Measurements from ENCODE around the gene GAPDH. TPM values are rescaled to one million over a fixed set of nuclear protein-coding genes. Genes with fewer than 3 reads are reported as not detected.

The GAPDH gene
- total and polyA plus RNA-seq, 2 donors (not counting 1 experiment from before 2014, with no cell fraction given), result 499 to 951 TPM

GRCh38 chr12:6526766-6527525 lies 7.4 kb upstream of the GAPDH start:
- H3K27me3 ChIP-seq (replicated peaks in 1 of 4; ENCODE audit: control extremely low read depth in 1 of 4, control insufficient read depth in 3 of 4, insufficient read depth in 4 of 4, low read length in 3 of 4), result no peaks in the 10 kb centered on the region
- intact Hi-C loops (cut with micrococcal nuclease), result no loop called here
- Mint-ChIP-seq H3K27me3 (no peaks in the 10 kb centered on the region), H3K4me3 (no peak overlapping the region), H3K4me1 (peaks cover 2% of the 10 kb centered on the region), H3K27ac (no peak overlapping the region), H3K9me3 (ENCODE audit: insufficient read depth) (no peaks in the 10 kb centered on the region)
- H3K36me3 ChIP-seq (replicated peaks in 1 of 2; ENCODE audit: control extremely low read depth in 1 of 2, control insufficient read depth in 1 of 2, extremely low read depth in 1 of 2, insufficient read depth in 2 of 2, low read length in 1 of 2), result peaks cover 6 to 89% of the 10 kb centered on the region in 2 experiments
- DNase-seq, result no peak
- H4K20me1 ChIP-seq (ENCODE audit: control insufficient read depth, insufficient read depth, low read length, poor library complexity, severe bottlenecking), result no peaks in the 10 kb centered on the region
- TF ChIP-seq, protein P1, sequence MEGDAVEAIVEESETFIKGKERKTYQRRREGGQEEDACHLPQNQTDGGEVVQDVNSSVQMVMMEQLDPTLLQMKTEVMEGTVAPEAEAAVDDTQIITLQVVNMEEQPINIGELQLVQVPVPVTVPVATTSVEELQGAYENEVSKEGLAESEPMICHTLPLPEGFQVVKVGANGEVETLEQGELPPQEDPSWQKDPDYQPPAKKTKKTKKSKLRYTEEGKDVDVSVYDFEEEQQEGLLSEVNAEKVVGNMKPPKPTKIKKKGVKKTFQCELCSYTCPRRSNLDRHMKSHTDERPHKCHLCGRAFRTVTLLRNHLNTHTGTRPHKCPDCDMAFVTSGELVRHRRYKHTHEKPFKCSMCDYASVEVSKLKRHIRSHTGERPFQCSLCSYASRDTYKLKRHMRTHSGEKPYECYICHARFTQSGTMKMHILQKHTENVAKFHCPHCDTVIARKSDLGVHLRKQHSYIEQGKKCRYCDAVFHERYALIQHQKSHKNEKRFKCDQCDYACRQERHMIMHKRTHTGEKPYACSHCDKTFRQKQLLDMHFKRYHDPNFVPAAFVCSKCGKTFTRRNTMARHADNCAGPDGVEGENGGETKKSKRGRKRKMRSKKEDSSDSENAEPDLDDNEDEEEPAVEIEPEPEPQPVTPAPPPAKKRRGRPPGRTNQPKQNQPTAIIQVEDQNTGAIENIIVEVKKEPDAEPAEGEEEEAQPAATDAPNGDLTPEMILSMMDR (IDR thresholded peaks at IDR 0.05), result no peak
- no peak for TF ChIP-seq EZH2 (IDR thresholded peaks at IDR 0.05; ENCODE audit: borderline replicate concordance, insufficient read depth, low read depth, low read length, poor library complexity, severe bottlenecking)
- POLR2A ChIA-PET, result no interaction called here
- no peak for ATAC-seq (ENCODE audit: low read depth)
- WGBS (ENCODE audit: insufficient coverage), result 99% methylated on average over 18 of the region's 19 CpGs
- no peak overlapping the region for H3K4me2 ChIP-seq (replicated peaks; ENCODE audit: low read depth, low read length, poor library complexity, severe bottlenecking)
- CTCF ChIA-PET, result no interaction called here
- H3K27ac ChIP-seq (ENCODE audit: low read length in 2 of 2), result no peak overlapping the region
- no peaks in the 10 kb centered on the region for H3K9me3 ChIP-seq (ENCODE audit: control extremely low read depth in 1 of 3, control insufficient read depth in 2 of 3, insufficient read depth in 1 of 3, low read length in 2 of 3)
- no peaks in the 10 kb centered on the region for H3K79me2 ChIP-seq (ENCODE audit: control insufficient read depth, insufficient read depth, low read length)
- H3K4me1 ChIP-seq (ENCODE audit: control insufficient read depth in 2 of 2, insufficient read depth in 2 of 2, low read length in 2 of 2), result peaks cover 0 to under 1% of the 10 kb centered on the region in 2 donors
- no peak overlapping the region for H3K4me3 ChIP-seq (ENCODE audit: control extremely low read depth in 1 of 5, extremely low read depth in 1 of 5, insufficient read depth in 1 of 5, low read depth in 2 of 5, low read length in 4 of 5)
- H3K9ac ChIP-seq (ENCODE audit: low read length), result no peak overlapping the region
- no peak overlapping the region for H2AFZ ChIP-seq (ENCODE audit: insufficient read depth, low read depth, low read length, poor library complexity, severe bottlenecking)

DNA sequence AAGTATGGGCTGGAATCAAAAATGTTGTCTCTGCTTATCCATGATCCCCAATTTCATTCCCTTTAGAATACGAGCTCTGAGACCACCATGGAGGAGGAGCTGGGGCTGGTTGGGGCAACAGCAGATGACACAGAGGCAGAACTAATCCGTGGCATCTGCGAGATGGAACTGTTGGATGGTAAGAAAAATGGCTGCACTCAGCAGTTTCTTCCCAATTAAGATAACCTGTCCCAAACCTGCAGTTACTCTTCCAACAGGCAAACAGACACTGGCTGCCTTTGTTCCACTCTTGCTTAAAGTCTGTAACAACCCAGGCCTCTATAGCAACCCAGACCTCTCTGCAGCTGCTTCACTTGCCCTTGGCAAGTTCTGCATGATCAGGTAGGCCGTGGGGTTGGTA lies 6.6 kb upstream of the GAPDH start:
- no peaks in the 10 kb centered on the region for H3K9me3 ChIP-seq (ENCODE audit: control extremely low read depth in 1 of 3, control insufficient read depth in 2 of 3, insufficient read depth in 1 of 3, low read length in 2 of 3)
- intact Hi-C loops (cut with micrococcal nuclease), result no loop called here
- Mint-ChIP-seq H3K27ac (no peak overlapping the region), H3K4me3 (no peak overlapping the region), H3K4me1 (peaks cover 10% of the 10 kb centered on the region), H3K27me3 (no peaks in the 10 kb centered on the region), H3K9me3 (ENCODE audit: insufficient read depth) (no peaks in the 10 kb centered on the region)
- H3K79me2 ChIP-seq (ENCODE audit: control insufficient read depth, insufficient read depth, low read length), result no peaks in the 10 kb centered on the region
- peaks cover 6 to 8% of the 10 kb centered on the region in 2 donors for H3K4me1 ChIP-seq (ENCODE audit: control insufficient read depth in 2 of 2, insufficient read depth in 2 of 2, low read length in 2 of 2)
- ChIA-PET POLR2A (no interaction called here), CTCF (no interaction called here)
- H3K27ac ChIP-seq (ENCODE audit: low read length in 2 of 2), result no peak overlapping the region
- no peak overlapping the region for H3K9ac ChIP-seq (ENCODE audit: low read length)
- H4K20me1 ChIP-seq (ENCODE audit: control insufficient read depth, insufficient read depth, low read length, poor library complexity, severe bottlenecking), result no peaks in the 10 kb centered on the region
- H2AFZ ChIP-seq (ENCODE audit: insufficient read depth, low read depth, low read length, poor library complexity, severe bottlenecking), result no peak overlapping the region
- WGBS (ENCODE audit: insufficient coverage), result 93% methylated on average over 3 of the region's 4 CpGs
- ATAC-seq (ENCODE audit: low read depth) (no peak), DNase-seq (no peak)
- TF ChIP-seq EZH2 (IDR thresholded peaks at IDR 0.05; ENCODE audit: borderline replicate concordance, insufficient read depth, low read depth, low read length, poor library complexity, severe bottlenecking), result no peak
- TF ChIP-seq, protein P1 (IDR thresholded peaks at IDR 0.05), result no peak
- H3K4me3 ChIP-seq (ENCODE audit: control extremely low read depth in 1 of 5, extremely low read depth in 1 of 5, insufficient read depth in 1 of 5, low read depth in 2 of 5, low read length in 4 of 5), result no peak overlapping the region
- peaks cover 5 to 81% of the 10 kb centered on the region in 2 experiments for H3K36me3 ChIP-seq (replicated peaks in 1 of 2; ENCODE audit: control extremely low read depth in 1 of 2, control insufficient read depth in 1 of 2, extremely low read depth in 1 of 2, insufficient read depth in 2 of 2, low read length in 1 of 2)
- H3K4me2 ChIP-seq (replicated peaks; ENCODE audit: low read depth, low read length, poor library complexity, severe bottlenecking), result no peak overlapping the region
- H3K27me3 ChIP-seq (replicated peaks in 1 of 4; ENCODE audit: control extremely low read depth in 1 of 4, control insufficient read depth in 3 of 4, insufficient read depth in 4 of 4, low read length in 3 of 4), result no peaks in the 10 kb centered on the region

Data from B cell (primary cell).